Endodermal cell (in vitro differentiated cells): ENCODE results near the gene LRSAM1. TPM values are rescaled to one million over a fixed set of nuclear protein-coding genes. Genes with fewer than 3 reads are reported as not detected.

Source experiments
- DNase-seq: peaks from one replicate; pipeline ENCODE4 v3.0.0-alpha.2; 2017
- H3K27ac ChIP-seq: 2 replicates; pipeline ENCODE4 v1.5.1; 2013; ENCODE audit warnings: mild to moderate bottlenecking, low read depth, low read length, moderate library complexity
- H3K27me3 ChIP-seq: 2 replicates; pipeline ENCODE4 v1.6.1; 2013; ENCODE audit warnings: mild to moderate bottlenecking, low read length, moderate library complexity; ENCODE audit not compliant: insufficient read depth, control insufficient read depth, poor library complexity, severe bottlenecking
- H3K36me3 ChIP-seq: 2 replicates; pipeline ENCODE4 v1.7.0; 2013; ENCODE audit warnings: mild to moderate bottlenecking, low read length, moderate library complexity; ENCODE audit not compliant: control insufficient read depth, insufficient read depth
- H3K4me1 ChIP-seq: one replicate; pipeline ENCODE4 v1.7.0; 2013; ENCODE audit warnings: low read length; ENCODE audit not compliant: control insufficient read depth, insufficient read depth
- H3K4me3 ChIP-seq: 2 replicates; pipeline ENCODE4 v1.5.1; 2013; ENCODE audit warnings: mild to moderate bottlenecking, low read length, moderate library complexity
- H3K9ac ChIP-seq: 2 replicates; pipeline ENCODE4 v1.6.1; 2013; ENCODE audit warnings: mild to moderate bottlenecking, low read length, moderate library complexity; ENCODE audit not compliant: poor library complexity, severe bottlenecking; ENCODE audit errors: extremely low read depth
- H3K9me3 ChIP-seq: 2 replicates; pipeline ENCODE4 v1.6.1; 2013; ENCODE audit warnings: mild to moderate bottlenecking, low read length, moderate library complexity; ENCODE audit not compliant: control insufficient read depth
- H3K27ac Mint-ChIP-seq: 2 replicates; pipeline ENCODE4 v1.8.0; 2020; ENCODE audit warnings: mixed read lengths
- H3K27me3 Mint-ChIP-seq: 2 replicates; pipeline ENCODE4 v1.8.0; 2021; ENCODE audit warnings: mild to moderate bottlenecking, mixed read lengths; ENCODE audit not compliant: insufficient read depth
- H3K36me3 Mint-ChIP-seq: 2 replicates; pipeline ENCODE4 v1.8.0; 2020; ENCODE audit warnings: low read depth, mixed read lengths
- H3K4me1 Mint-ChIP-seq: 2 replicates; pipeline ENCODE4 v1.8.0; 2020; ENCODE audit warnings: mixed read lengths
- H3K4me3 Mint-ChIP-seq: 2 replicates; pipeline ENCODE4 v1.8.0; 2020; ENCODE audit warnings: mild to moderate bottlenecking, moderate library complexity, mixed read lengths
- H3K9me3 Mint-ChIP-seq: 2 replicates; pipeline ENCODE4 v1.8.0; 2020; ENCODE audit warnings: mild to moderate bottlenecking, mixed read lengths
- WGBS, 2 experiments: methylation state at CpG; one replicate each; pipeline versions ENCODE4 v1.1.5 to v1.1.7; 2013; ENCODE audit warnings: missing lambda C conversion rate in 2 of 2, mixed read lengths in 1 of 2; ENCODE audit not compliant: insufficient coverage in 1 of 2, insufficient read length in 1 of 2; 5-methylcytosine and 5-hydroxymethylcytosine counted together
- total RNA-seq, 2 donors: library from RNA; stranded (reverse); fragmentation: NEBNext Ultra II Directional in 1 of 2; extraction: Animal tissue kit (Norgen Biotek cat#: 25700) in 1 of 2; gene quantifications; 2 replicates in 1 of 2; 3 replicates in 1 of 2; pipeline ENCODE4 v1.2.1, GENCODE V29; 2021
- TF ChIP-seq, protein P1 (sequence below): fragments of 200-600 bp; sonication (generic); conservative IDR thresholded peaks from 2 replicates; pipeline ENCODE4 v1.5.0; 2021; ENCODE audit warnings: antibody characterized with exemption, mild to moderate bottlenecking

LRSAM1 gene
- total RNA-seq, 2 donors from 2014 or later: 18.4 to 19.8 TPM

- Histone ChIP-seq H3K36me3 (peaks cover 17% of the 10 kb centered on the region), H3K9ac (no peak overlapping the region), H3K27ac (no peak overlapping the region), H3K4me1 (no peaks in the 10 kb centered on the region), H3K27me3 (no peaks in the 10 kb centered on the region), H3K9me3 (no peaks in the 10 kb centered on the region), H3K4me3 (no peak overlapping the region)
- no peaks in the 10 kb centered on the region for H3K27me3 Mint-ChIP-seq
- H3K4me1 Mint-ChIP-seq: no peaks in the 10 kb centered on the region
- H3K27ac Mint-ChIP-seq: no peak overlapping the region
- no peak overlapping the region for H3K4me3 Mint-ChIP-seq
- no peaks in the 10 kb centered on the region for H3K9me3 Mint-ChIP-seq
- DNase-seq: no peak
- WGBS, 2 experiments: 88 to 96% methylated on average over 5 to 6 of the region's 6 CpGs
- TF ChIP-seq, protein P1, sequence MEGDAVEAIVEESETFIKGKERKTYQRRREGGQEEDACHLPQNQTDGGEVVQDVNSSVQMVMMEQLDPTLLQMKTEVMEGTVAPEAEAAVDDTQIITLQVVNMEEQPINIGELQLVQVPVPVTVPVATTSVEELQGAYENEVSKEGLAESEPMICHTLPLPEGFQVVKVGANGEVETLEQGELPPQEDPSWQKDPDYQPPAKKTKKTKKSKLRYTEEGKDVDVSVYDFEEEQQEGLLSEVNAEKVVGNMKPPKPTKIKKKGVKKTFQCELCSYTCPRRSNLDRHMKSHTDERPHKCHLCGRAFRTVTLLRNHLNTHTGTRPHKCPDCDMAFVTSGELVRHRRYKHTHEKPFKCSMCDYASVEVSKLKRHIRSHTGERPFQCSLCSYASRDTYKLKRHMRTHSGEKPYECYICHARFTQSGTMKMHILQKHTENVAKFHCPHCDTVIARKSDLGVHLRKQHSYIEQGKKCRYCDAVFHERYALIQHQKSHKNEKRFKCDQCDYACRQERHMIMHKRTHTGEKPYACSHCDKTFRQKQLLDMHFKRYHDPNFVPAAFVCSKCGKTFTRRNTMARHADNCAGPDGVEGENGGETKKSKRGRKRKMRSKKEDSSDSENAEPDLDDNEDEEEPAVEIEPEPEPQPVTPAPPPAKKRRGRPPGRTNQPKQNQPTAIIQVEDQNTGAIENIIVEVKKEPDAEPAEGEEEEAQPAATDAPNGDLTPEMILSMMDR: no peak
- peaks cover 16% of the 10 kb centered on the region for H3K36me3 Mint-ChIP-seq
Observed at GRCh38 chr9:127500399-127500798, 49.1 kb downstream of the LRSAM1 start.

- 85 to 88% methylated on average over 8 to 9 of the region's 9 CpGs for WGBS, 2 experiments
- no peaks in the 10 kb centered on the region for H3K9me3 Mint-ChIP-seq
- no peak overlapping the region for H3K27ac Mint-ChIP-seq
Observed at GRCh38 chr9:127500862-127501261, 49.6 kb downstream of the LRSAM1 start.

DNA sequence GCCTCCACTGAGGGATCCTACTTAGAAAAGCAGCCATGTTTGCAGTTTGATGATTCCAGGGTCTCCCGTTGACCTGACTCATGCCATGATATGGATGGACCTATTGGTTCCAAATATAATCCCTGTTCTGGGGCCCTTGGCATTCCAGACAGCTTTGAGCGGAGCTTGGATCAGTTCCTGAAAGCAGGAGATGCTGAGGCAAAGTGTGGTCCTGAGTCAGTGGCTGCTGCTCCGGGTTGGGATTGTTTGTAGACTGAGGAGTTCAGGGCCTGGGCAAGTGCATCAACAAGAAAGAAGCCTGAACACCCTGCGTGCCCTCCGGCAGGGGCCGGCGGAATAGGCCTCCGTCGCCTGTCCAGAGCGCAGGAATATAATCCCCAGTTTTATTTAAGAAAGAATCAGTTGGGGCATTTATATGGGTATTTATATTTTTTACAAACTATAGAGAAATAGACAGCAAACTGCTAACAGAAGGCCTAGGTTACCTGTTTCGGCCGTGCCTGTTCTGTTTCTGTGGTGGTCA, 50.6 kb downstream of the LRSAM1 start:
- TF ChIP-seq, protein P1: no peak
- H3K27me3 Mint-ChIP-seq: no peaks in the 10 kb centered on the region
- WGBS, 2 experiments: 93 to 94% methylated on average over 2 to 12 of the region's 12 CpGs

More at GRCh38 chr9:127500862-127501261, 49.6 kb downstream of the LRSAM1 start:
- Histone ChIP-seq H3K9ac (no peak overlapping the region), H3K27ac (no peak overlapping the region), H3K27me3 (no peaks in the 10 kb centered on the region), H3K36me3 (peaks cover 16% of the 10 kb centered on the region), H3K4me1 (no peaks in the 10 kb centered on the region), H3K9me3 (no peaks in the 10 kb centered on the region), H3K4me3 (no peak overlapping the region)
- TF ChIP-seq, protein P1: no peak
- no peaks in the 10 kb centered on the region for H3K27me3 Mint-ChIP-seq
- DNase-seq: no peak
- H3K36me3 Mint-ChIP-seq: peaks cover 15% of the 10 kb centered on the region
- no peaks in the 10 kb centered on the region for H3K4me1 Mint-ChIP-seq
- no peak overlapping the region for H3K4me3 Mint-ChIP-seq

More for the DNA sequence above, 50.6 kb downstream of the LRSAM1 start:
- Histone ChIP-seq H3K27me3 (no peaks in the 10 kb centered on the region), H3K9ac (no peak overlapping the region), H3K4me1 (no peaks in the 10 kb centered on the region), H3K27ac (no peak overlapping the region), H3K4me3 (no peak overlapping the region), H3K9me3 (no peaks in the 10 kb centered on the region), H3K36me3 (peaks cover 9% of the 10 kb centered on the region)
- Mint-ChIP-seq H3K4me3 (no peak overlapping the region), H3K4me1 (no peaks in the 10 kb centered on the region), H3K27ac (no peak overlapping the region), H3K9me3 (no peaks in the 10 kb centered on the region), H3K36me3 (peaks cover 9% of the 10 kb centered on the region)
- DNase-seq: no peak
